CD4-positive, alpha-beta T cell (primary cell): Measurements from ENCODE around the gene SVIL. TPM values are rescaled to one million over a fixed set of nuclear protein-coding genes. Genes with fewer than 3 reads are reported as not detected.

ENCODE experiments used
- ATAC-seq: fragments of 200-7000 bp; cut with Tn5 transposase; one replicate; pipeline ENCODE4 v1.10.0; 2022; ENCODE audit warnings: mild to moderate bottlenecking; ENCODE audit not compliant: poor library complexity
- CTCF ChIA-PET: fragments of 350-600 bp; sonication (Branson Sonifier 250); formaldehyde crosslinking; loops from one replicate; lab custom pipeline; 2021; ENCODE audit warnings: antibody characterized with exemption, inconsistent platforms; lab: Charles Lee
- POLR2A ChIA-PET: fragments of 350-600 bp; sonication (Branson Sonifier 250); formaldehyde crosslinking; loops from one replicate; lab custom pipeline; 2021; ENCODE audit warnings: antibody characterized with exemption, inconsistent platforms; lab: Charles Lee
- DNase-seq, 14 experiments: peaks; one replicate each; pipeline ENCODE4 v3.0.0-alpha.2; 2013 to 2020; ENCODE audit warnings: mixed read lengths in 2 of 14
- H3K27ac ChIP-seq, 2 donors: one replicate each; pipeline versions ENCODE4 v1.5.1 to v1.7.0; 2013; ENCODE audit warnings: low read length in 2 of 2, low read depth in 1 of 2, mild to moderate bottlenecking in 1 of 2
- H3K27me3 ChIP-seq, 2 experiments: 1 replicate in 1 of 2; 2 replicates in 1 of 2; pipeline versions ENCODE4 v1.6.1 to v1.7.0; 2013; ENCODE audit warnings: low read length in 2 of 2, control low read depth in 1 of 2, mild to moderate bottlenecking in 1 of 2, moderate library complexity in 1 of 2; ENCODE audit not compliant: insufficient read depth in 2 of 2, control insufficient read depth in 1 of 2
- H3K36me3 ChIP-seq: one replicate; pipeline ENCODE4 v1.6.1; 2013; ENCODE audit warnings: low read length, control low read depth; ENCODE audit not compliant: insufficient read depth
- H3K4me1 ChIP-seq: one replicate; pipeline ENCODE4 v1.6.1; 2013; ENCODE audit warnings: low read length, control low read depth; ENCODE audit not compliant: insufficient read depth
- H3K4me3 ChIP-seq: one replicate; pipeline ENCODE4 v1.5.1; 2013; ENCODE audit warnings: mild to moderate bottlenecking, low read length, moderate library complexity
- H3K9me3 ChIP-seq, 2 experiments: 1 replicate in 1 of 2; 2 replicates in 1 of 2; pipeline versions ENCODE4 v1.6.1 to v1.7.0; 2013; ENCODE audit warnings: low read length in 2 of 2, mild to moderate bottlenecking in 2 of 2, control low read depth in 1 of 2, moderate library complexity in 1 of 2; ENCODE audit not compliant: control insufficient read depth in 1 of 2, insufficient read depth in 1 of 2
- H3K27ac Mint-ChIP-seq: one replicate; pipeline ENCODE4 v1.8.0; 2020; ENCODE audit warnings: mixed read lengths
- H3K27me3 Mint-ChIP-seq: one replicate; pipeline ENCODE4 v1.8.0; 2021; ENCODE audit warnings: mixed read lengths
- H3K36me3 Mint-ChIP-seq: one replicate; pipeline ENCODE4 v1.8.0; 2021; ENCODE audit warnings: low read depth, mixed read lengths
- H3K4me1 Mint-ChIP-seq: one replicate; pipeline ENCODE4 v1.8.0; 2021; ENCODE audit warnings: low read depth, mixed read lengths
- H3K4me3 Mint-ChIP-seq: one replicate; pipeline ENCODE4 v1.8.0; 2020; ENCODE audit warnings: mild to moderate bottlenecking, mixed read lengths
- H3K9me3 Mint-ChIP-seq: one replicate; pipeline ENCODE4 v1.8.0; 2020; ENCODE audit warnings: mixed read lengths
- intact Hi-C, 2 experiments: fragments of 100-400 bp; cut with DNase I in 1 of 2; cut with micrococcal nuclease in 1 of 2; formaldehyde crosslinking; loops; one replicate each; pipeline versions ENCODE4 v1.15.1 to v1.9.0; 2023 to 2025; cut with DNase I, micrococcal nuclease
- total RNA-seq, 174 experiments: library from RNA in 2 of 174; stranded (reverse) in 2 of 174; gene quantifications; one replicate each; pipeline ENCODE4 v1.2.3 and lab custom pipeline; 2021 to 2026
- TF ChIP-seq, protein P1 (sequence below): fragments of 200-600 bp; IDR thresholded peaks from one replicate; pipeline ENCODE4 v1.8.0; 2022; ENCODE audit warnings: antibody characterized with exemption, mild to moderate bottlenecking

SVIL gene
- total RNA-seq, 2 experiments from 2014 or later: 38.5 to 40.3 TPM

DNA sequence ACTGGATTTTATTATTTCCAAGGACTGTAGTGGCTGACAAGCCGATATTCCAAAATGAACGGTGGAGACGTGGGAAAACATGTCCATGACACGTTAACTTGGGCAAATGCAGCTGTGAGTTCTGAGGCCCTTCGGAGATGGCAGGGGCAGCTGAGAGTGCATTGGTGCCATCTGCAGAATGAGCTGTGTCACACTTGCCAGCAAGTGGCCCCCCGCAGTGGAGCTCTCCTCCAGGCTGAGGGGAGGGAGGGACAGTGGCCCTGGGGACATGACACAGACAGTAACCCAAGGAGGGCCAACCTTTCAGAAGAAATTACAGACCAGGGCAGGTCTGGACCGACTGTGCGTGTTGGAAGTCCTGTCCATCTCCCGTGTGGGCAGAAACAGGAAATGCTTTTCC, 139.4 kb downstream of the SVIL start:
- H3K27ac ChIP-seq: no peak overlapping the region
- H3K36me3 ChIP-seq: peaks cover 31% of the 10 kb centered on the region
- TF ChIP-seq, protein P1, sequence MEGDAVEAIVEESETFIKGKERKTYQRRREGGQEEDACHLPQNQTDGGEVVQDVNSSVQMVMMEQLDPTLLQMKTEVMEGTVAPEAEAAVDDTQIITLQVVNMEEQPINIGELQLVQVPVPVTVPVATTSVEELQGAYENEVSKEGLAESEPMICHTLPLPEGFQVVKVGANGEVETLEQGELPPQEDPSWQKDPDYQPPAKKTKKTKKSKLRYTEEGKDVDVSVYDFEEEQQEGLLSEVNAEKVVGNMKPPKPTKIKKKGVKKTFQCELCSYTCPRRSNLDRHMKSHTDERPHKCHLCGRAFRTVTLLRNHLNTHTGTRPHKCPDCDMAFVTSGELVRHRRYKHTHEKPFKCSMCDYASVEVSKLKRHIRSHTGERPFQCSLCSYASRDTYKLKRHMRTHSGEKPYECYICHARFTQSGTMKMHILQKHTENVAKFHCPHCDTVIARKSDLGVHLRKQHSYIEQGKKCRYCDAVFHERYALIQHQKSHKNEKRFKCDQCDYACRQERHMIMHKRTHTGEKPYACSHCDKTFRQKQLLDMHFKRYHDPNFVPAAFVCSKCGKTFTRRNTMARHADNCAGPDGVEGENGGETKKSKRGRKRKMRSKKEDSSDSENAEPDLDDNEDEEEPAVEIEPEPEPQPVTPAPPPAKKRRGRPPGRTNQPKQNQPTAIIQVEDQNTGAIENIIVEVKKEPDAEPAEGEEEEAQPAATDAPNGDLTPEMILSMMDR: no peak
- DNase-seq (no peak), ATAC-seq (no peak)
- POLR2A ChIA-PET: no interaction called here
- no peaks in the 10 kb centered on the region for H3K4me1 ChIP-seq
- Mint-ChIP-seq H3K9me3 (no peaks in the 10 kb centered on the region), H3K4me3 (no peak overlapping the region), H3K27me3 (no peaks in the 10 kb centered on the region), H3K4me1 (peaks cover 6% of the 10 kb centered on the region), H3K27ac (no peak overlapping the region), H3K36me3 (peaks cover 69% of the 10 kb centered on the region)
- intact Hi-C loops: loop anchor here in 1 of 2 experiments (5.0 kb wide), 1 partner anchor 108 kb away; no protein-coding TSS in a partner anchor
- CTCF ChIA-PET: no interaction called here
- no peaks in the 10 kb centered on the region for H3K9me3 ChIP-seq
- H3K4me3 ChIP-seq: no peak overlapping the region
- H3K27me3 ChIP-seq: no peaks in the 10 kb centered on the region

DNA sequence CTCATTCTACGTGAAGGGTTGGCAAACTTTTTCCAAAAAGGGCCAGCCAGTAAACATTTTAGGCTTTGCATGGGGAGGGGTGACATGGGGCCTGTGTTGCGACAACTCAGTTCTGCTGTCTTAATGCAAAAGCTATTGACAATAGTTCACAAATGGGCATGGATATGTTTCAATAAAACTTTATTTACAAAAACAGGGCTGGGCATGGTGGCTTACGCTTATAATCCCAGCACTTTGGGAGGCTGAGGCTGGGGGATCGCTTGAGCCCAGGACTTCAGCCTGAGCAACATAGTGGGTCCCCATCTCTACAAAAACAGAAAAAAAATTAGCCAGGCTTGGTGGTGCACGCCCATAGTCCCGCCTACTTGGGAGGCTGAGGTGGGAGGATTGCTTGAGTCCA, 141.1 kb downstream of the SVIL start:
- TF ChIP-seq, protein P1: no peak
- peaks cover 71% of the 10 kb centered on the region for H3K36me3 Mint-ChIP-seq
- no peaks in the 10 kb centered on the region for H3K4me1 ChIP-seq
- DNase-seq (no peak), ATAC-seq (no peak)
- no peaks in the 10 kb centered on the region for H3K9me3 ChIP-seq
- H3K36me3 ChIP-seq: peaks cover 36% of the 10 kb centered on the region
- peaks cover 6% of the 10 kb centered on the region for H3K4me1 Mint-ChIP-seq
- no peaks in the 10 kb centered on the region for H3K9me3 Mint-ChIP-seq
- no peak overlapping the region for H3K27ac Mint-ChIP-seq
- no peak overlapping the region for H3K27ac ChIP-seq
- POLR2A ChIA-PET: no interaction called here
- H3K27me3 Mint-ChIP-seq: no peaks in the 10 kb centered on the region
- H3K27me3 ChIP-seq: no peaks in the 10 kb centered on the region
- intact Hi-C loops: no loop called here
- no peak overlapping the region for H3K4me3 ChIP-seq
- CTCF ChIA-PET: no interaction called here
- no peak overlapping the region for H3K4me3 Mint-ChIP-seq

DNA sequence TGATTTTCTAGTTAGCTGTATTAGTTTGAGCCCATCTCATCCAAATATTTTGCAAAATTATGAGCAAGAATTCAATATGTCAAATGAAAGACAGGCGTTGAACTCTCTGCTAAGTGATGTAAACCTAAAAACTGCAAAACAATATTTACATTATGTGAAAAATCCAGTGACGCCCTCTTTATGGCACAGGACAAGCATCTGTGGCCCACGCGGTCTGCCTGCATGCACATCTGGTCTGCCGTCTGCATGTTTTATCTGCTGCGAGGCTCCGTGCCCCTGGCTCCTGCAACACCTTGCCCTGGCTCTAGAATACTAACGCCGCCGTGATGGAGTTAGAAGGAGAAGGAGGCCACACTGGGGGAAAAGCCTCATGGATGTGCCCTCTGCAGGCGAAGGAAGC, 142.0 kb downstream of the SVIL start:
- H3K9me3 ChIP-seq: no peaks in the 10 kb centered on the region
- Mint-ChIP-seq H3K9me3 (no peaks in the 10 kb centered on the region), H3K27me3 (no peaks in the 10 kb centered on the region), H3K27ac (no peak overlapping the region), H3K4me3 (no peak overlapping the region), H3K36me3 (peaks cover 80% of the 10 kb centered on the region), H3K4me1 (peaks cover 16% of the 10 kb centered on the region)
- H3K4me1 ChIP-seq: no peaks in the 10 kb centered on the region
- no peak overlapping the region for H3K4me3 ChIP-seq
- intact Hi-C loops: no loop called here
- peaks cover 43% of the 10 kb centered on the region for H3K36me3 ChIP-seq
- ChIA-PET POLR2A (no interaction called here), CTCF (no interaction called here)
- TF ChIP-seq, protein P1: no peak
- DNase-seq: no peak
- H3K27ac ChIP-seq: no peak overlapping the region
- H3K27me3 ChIP-seq: no peaks in the 10 kb centered on the region
- no peak for ATAC-seq
